Cardiac muscle cell (in vitro differentiated cells and primary cell): ENCODE results near the gene PTPN9. TPM values are rescaled to one million over a fixed set of nuclear protein-coding genes. Genes with fewer than 3 reads are reported as not detected.
A peak's percentile ranks its signal among the peaks of the same experiment; 100 is the strongest.

ENCODE experiments used
- DNase-seq, 2 donors: peaks; one replicate each; pipeline versions ENCODE4 v3.0.0 to v3.0.0-alpha.2; 2010 to 2017; ENCODE audit warnings: low read depth in 1 of 2, low spot score in 1 of 2
- H3K27ac ChIP-seq: fragments of 200-600 bp; sonication (generic); 2 replicates; pipeline ENCODE4 v1.5.1; 2016
- H3K27me3 ChIP-seq: fragments of 200-600 bp; sonication (generic); 2 replicates; pipeline ENCODE4 v1.6.0; 2016; ENCODE audit warnings: control low read depth
- H3K36me3 ChIP-seq: fragments of 200-600 bp; sonication (generic); 2 replicates; pipeline ENCODE4 v1.5.1; 2016; ENCODE audit warnings: control low read depth
- H3K4me1 ChIP-seq: fragments of 200-600 bp; sonication (generic); 2 replicates; pipeline ENCODE4 v1.8.1; 2017; ENCODE audit warnings: low read depth, mild to moderate bottlenecking, mixed run types
- H3K4me3 ChIP-seq: fragments of 200-600 bp; sonication (generic); 2 replicates; pipeline ENCODE4 v1.5.1; 2016; ENCODE audit warnings: mild to moderate bottlenecking
- H3K9me3 ChIP-seq: fragments of 200-600 bp; sonication (generic); 2 replicates; pipeline ENCODE4 v1.5.1; 2017; ENCODE audit warnings: low read depth, mild to moderate bottlenecking, control low read depth
- polyA plus RNA-seq: library from polyadenylated mRNA; unstranded; fragments of >200 nt; fragmentation: Nextera tagmentation; extraction: Ambion mirVana; gene quantifications from 2 replicates; pipeline ENCODE4 v1.2.1, GENCODE V29; 2016
- total RNA-seq: library from RNA; depleted of rRNA; stranded (reverse); fragments of >200 nt; gene quantifications from 2 replicates; pipeline ENCODE4 v1.2.3, GENCODE V29; 2016
- TF ChIP-seq, protein P1 (sequence below): IDR thresholded peaks from 2 replicates; pipeline ENCODE4 v1.5.1; 2012; ENCODE audit warnings: low read depth, mild to moderate bottlenecking, low read length

The PTPN9 gene
- total and polyA plus RNA-seq, 2 experiments from 2014 or later: 24.3 to 29.2 TPM

DNA sequence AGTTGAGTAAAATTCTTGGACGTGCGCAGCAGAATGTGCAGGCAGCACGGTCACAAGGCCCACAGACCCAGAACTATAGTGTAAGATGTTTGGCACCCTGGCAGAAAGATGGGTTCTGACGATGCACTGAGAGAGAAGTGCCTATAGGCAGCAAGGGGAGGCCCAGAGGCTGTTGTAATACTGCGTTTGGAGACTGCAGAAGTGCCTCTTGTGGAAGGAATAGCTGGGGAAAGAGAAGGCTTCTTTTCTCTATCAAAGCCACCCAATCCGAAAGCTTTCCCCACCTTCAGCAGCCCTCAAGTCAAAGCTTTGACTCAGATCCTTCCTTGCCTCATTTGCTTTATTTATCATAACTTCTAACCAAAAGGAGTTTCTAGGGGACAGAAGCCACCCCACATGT lies 122.4 kb downstream of the PTPN9 start:
- Histone ChIP-seq H3K27me3 (no peaks in the 10 kb centered on the region), H3K4me3 (no peak overlapping the region), H3K36me3 (no peaks in the 10 kb centered on the region), H3K9me3 (no peaks in the 10 kb centered on the region), H3K27ac (no peak overlapping the region), H3K4me1 (no peaks in the 10 kb centered on the region)
- peak in 1 of 2 donors; percentile 23 for DNase-seq
- TF ChIP-seq, protein P1, sequence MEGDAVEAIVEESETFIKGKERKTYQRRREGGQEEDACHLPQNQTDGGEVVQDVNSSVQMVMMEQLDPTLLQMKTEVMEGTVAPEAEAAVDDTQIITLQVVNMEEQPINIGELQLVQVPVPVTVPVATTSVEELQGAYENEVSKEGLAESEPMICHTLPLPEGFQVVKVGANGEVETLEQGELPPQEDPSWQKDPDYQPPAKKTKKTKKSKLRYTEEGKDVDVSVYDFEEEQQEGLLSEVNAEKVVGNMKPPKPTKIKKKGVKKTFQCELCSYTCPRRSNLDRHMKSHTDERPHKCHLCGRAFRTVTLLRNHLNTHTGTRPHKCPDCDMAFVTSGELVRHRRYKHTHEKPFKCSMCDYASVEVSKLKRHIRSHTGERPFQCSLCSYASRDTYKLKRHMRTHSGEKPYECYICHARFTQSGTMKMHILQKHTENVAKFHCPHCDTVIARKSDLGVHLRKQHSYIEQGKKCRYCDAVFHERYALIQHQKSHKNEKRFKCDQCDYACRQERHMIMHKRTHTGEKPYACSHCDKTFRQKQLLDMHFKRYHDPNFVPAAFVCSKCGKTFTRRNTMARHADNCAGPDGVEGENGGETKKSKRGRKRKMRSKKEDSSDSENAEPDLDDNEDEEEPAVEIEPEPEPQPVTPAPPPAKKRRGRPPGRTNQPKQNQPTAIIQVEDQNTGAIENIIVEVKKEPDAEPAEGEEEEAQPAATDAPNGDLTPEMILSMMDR: no peak

DNA sequence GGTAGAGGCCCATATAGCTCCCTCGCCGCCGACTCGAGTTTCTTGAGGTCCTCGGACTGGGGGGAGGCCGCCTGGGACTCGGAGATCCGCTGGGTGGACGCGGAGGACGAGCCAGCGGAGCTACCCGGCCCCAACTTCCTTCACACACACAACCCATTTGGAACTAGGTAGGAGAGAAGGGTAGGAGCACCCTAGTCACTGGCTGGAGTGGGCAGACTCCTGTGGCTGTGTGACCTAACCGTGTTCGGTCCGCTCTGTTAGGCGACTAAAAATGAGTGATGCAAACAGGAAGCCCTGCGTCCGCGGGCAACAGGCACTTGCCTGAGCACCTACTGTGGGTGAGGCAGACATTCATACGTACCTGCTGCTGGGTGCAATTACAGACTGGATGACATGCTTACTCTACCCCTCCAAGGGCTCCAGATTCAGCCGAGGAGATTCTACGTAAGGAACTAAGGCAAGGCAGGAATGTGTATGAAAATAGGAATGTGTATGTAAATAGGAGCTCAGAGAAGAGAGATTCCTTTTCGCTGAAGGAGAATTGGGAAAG lies 123.1 kb downstream of the PTPN9 start:
- Histone ChIP-seq H3K4me1 (no peaks in the 10 kb centered on the region), H3K9me3 (no peaks in the 10 kb centered on the region), H3K4me3 (peak overlapping the region; percentile 74), H3K27ac (peak overlapping the region; percentile 93), H3K36me3 (no peaks in the 10 kb centered on the region), H3K27me3 (no peaks in the 10 kb centered on the region)
- TF ChIP-seq, protein P1: no peak
- peak; percentile 49 to 58 for DNase-seq

DNA sequence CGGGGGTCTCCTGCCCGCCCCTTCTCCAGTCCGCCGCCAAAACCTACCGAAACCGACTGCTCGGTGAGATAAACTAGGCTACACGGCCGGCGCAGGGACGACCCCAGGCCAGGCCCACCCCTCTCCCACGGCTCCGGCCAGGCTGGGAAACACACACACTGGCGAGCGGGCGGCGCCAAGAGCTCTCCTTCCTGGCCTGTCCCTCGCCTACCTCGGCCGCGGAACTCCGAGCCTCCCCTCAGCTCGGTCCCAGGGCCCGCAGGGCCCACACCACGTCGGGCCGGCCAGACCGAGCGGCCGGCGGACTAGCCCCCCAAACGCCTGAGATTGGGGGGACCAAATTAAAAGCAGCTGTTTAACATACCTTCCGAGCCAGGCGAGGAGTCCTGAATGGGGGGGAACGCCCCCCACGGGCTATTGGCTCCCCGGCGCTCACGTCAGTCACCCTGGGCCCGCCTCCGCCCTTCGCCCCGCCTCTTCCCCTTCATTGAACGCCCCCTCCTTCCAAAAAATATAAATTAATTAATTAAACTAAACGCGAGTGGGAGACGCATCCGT lies 123.6 kb downstream of the PTPN9 start:
- peak overlapping the region; percentile 74 for H3K4me3 ChIP-seq
- peak overlapping the region; percentile 93 for H3K27ac ChIP-seq
- no peaks in the 10 kb centered on the region for H3K36me3 ChIP-seq
- TF ChIP-seq, protein P1: no peak
- H3K27me3 ChIP-seq: no peaks in the 10 kb centered on the region
- DNase-seq: peak; percentile 85 to 91
- no peaks in the 10 kb centered on the region for H3K9me3 ChIP-seq
- H3K4me1 ChIP-seq: no peaks in the 10 kb centered on the region

DNA sequence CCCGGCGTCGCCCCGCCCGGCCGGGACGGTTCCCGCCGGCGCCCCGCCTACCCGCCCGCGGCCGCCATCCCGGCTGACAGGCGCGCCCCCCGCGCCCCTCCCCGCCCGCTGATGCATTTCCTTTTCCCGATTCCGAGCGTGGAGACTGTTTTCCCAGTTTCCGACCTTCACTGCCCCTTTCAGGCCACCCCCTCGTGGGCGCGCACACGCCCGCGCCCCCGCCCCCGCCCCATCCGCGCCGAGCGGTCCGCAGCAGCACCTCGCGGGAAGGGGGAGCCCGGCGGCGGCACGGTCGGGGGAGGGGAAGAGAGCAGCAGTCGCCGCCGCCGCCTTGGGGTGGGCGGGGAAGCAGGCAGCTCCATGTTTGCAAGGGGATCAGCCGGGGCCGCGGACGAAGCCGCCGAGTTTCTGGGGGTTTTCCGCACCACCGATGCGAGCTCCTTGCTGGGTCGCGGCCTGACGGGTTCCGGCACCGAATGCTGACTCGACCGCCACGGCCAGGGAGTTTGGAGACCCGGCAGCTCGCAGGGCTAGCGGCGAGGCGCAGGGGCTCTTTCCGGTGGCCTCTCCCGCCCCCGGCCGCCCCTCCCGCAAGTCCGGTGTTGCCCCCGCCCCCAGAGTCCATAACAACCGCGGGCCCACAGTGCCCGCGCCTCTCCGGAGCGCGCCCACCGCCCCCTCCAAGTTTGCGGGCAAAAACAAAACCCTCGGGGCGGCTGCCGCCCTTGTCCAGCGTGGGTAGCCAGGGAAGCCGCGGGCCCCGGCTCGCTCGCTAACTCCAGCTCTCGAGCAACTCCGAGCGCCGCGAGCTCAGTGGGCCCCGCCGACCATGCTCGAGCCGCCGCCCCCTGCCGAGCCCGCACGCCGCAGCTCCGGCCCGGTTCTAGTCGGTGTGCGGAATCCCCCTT lies 124.4 kb downstream of the PTPN9 start:
- Histone ChIP-seq H3K36me3 (no peaks in the 10 kb centered on the region), H3K27me3 (no peaks in the 10 kb centered on the region), H3K4me1 (no peaks in the 10 kb centered on the region), H3K27ac (peak overlapping the region; percentile 93), H3K9me3 (no peaks in the 10 kb centered on the region), H3K4me3 (peak overlapping the region; percentile 74)
- TF ChIP-seq, protein P1: no peak
- DNase-seq: peak in 1 of 2 donors; percentile 83

DNA sequence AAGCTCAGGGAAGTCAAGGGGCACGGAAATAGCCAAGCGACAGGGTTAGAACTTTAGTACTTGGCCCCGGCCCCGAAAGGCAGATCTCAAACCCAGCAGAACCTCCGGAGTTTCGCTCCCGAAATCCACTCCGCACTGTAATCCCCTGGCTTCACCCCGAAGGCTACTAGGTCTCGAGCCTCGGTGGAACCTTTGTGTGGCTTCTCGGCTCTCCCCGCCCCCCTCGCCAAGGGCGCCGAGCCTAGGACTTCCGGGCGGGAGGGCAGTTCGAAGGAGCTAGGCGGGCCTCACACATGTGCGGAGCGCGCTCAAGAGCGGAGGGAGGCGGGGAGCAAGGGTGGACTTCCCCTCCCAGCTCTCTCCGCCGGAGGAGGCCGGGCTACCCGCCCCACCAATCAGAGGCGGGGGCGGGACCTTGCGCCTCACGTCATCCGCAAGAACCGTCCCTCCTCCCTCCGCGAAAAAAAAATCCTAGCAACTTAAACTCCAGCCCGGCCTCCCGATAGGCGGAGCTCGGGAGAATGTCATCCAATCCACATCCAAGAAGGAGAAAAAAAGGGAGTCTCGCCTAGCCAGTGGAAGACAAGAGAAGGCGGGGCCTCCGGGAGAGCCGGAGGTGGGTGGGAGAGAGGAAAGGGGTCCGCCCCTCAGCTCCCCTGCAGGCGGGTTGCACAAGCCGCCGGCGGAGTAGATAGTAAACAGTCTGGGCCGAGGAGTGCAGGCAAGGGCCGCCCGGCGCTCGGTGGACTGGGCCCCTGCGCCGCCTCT lies 125.2 kb downstream of the PTPN9 start:
- Histone ChIP-seq H3K27me3 (no peaks in the 10 kb centered on the region), H3K4me1 (no peaks in the 10 kb centered on the region), H3K4me3 (peak overlapping the region; percentile 74), H3K9me3 (no peaks in the 10 kb centered on the region), H3K27ac (peak overlapping the region; percentile 98), H3K36me3 (no peaks in the 10 kb centered on the region)
- DNase-seq: peak; percentile 99 to 100
- TF ChIP-seq, protein P1: no peak
